RWPE2 (cell line): Measurements from ENCODE around the gene ACAN.

Experiments
- ATAC-seq: fragments of 200-7000 bp; cut with Tn5 transposase; 3 replicates; pipeline ENCODE4 v1.9.1; 2021; ENCODE audit warnings: low read depth
- DNase-seq: peaks from one replicate; pipeline ENCODE4 v3.0.0-alpha.2; 2020; ENCODE audit warnings: low spot score
- H3K27ac ChIP-seq: fragments of 450-650 bp; 2 replicates; pipeline ENCODE4 v1.5.1; 2017; ENCODE audit warnings: mild to moderate bottlenecking; ENCODE audit not compliant: poor library complexity, severe bottlenecking
- H3K27me3 ChIP-seq: fragments of 250-450 bp; sonication (Bioruptor Pico); 2 replicates; pipeline ENCODE4 v1.5.1; 2021; ENCODE audit warnings: mild to moderate bottlenecking, moderate library complexity; ENCODE audit not compliant: insufficient read depth, poor library complexity, severe bottlenecking
- H3K36me3 ChIP-seq: fragments of 250-450 bp; sonication (Bioruptor Pico); 2 replicates; pipeline ENCODE4 v1.5.1; 2020; ENCODE audit warnings: low read depth, mild to moderate bottlenecking, moderate library complexity
- H3K4me1 ChIP-seq: fragments of 250-450 bp; sonication (Bioruptor Pico); 2 replicates; pipeline ENCODE4 v1.5.1; 2021; ENCODE audit warnings: mild to moderate bottlenecking, moderate library complexity; ENCODE audit not compliant: insufficient read depth, poor library complexity, severe bottlenecking
- H3K4me3 ChIP-seq: fragments of 250-450 bp; sonication (Bioruptor Pico); 2 replicates; pipeline ENCODE4 v1.5.1; 2021; ENCODE audit warnings: mild to moderate bottlenecking, moderate library complexity; ENCODE audit not compliant: severe bottlenecking
- H3K9me3 ChIP-seq: fragments of 250-450 bp; sonication (Bioruptor Pico); 2 replicates; pipeline ENCODE4 v1.5.1; 2021; ENCODE audit warnings: mild to moderate bottlenecking, moderate library complexity; ENCODE audit not compliant: severe bottlenecking
- CTCF ChIP-seq: fragments of 450-650 bp; IDR thresholded peaks from one replicate; pipeline ENCODE4 v1.5.1; 2017; ENCODE audit warnings: mild to moderate bottlenecking, moderate library complexity; ENCODE audit not compliant: poor library complexity, severe bottlenecking

ACAN gene

GRCh38 chr15:88888719-88889118 lies 85.5 kb downstream of the ACAN start:
- no peaks in the 10 kb centered on the region for H3K36me3 ChIP-seq
- DNase-seq: peak; percentile 58

GRCh38 chr15:88890495-88890894 lies 87.3 kb downstream of the ACAN start:
- Histone ChIP-seq H3K9me3 (no peaks in the 10 kb centered on the region), H3K4me3 (no peak overlapping the region), H3K36me3 (no peaks in the 10 kb centered on the region), H3K27ac (no peak overlapping the region), H3K27me3 (no peaks in the 10 kb centered on the region), H3K4me1 (no peaks in the 10 kb centered on the region)
- no peak for DNase-seq
- no peak for ATAC-seq
- TF ChIP-seq CTCF: no peak

More at GRCh38 chr15:88888719-88889118, 85.5 kb downstream of the ACAN start:
- H3K27ac ChIP-seq: no peak overlapping the region
- no peaks in the 10 kb centered on the region for H3K4me1 ChIP-seq
- ATAC-seq: no peak
- H3K9me3 ChIP-seq: no peaks in the 10 kb centered on the region
- no peaks in the 10 kb centered on the region for H3K27me3 ChIP-seq
- no peak overlapping the region for H3K4me3 ChIP-seq
- TF ChIP-seq CTCF: no peak

- DNase-seq: peak; percentile 62
- Histone ChIP-seq H3K27me3 (no peaks in the 10 kb centered on the region), H3K36me3 (no peaks in the 10 kb centered on the region), H3K4me3 (no peak overlapping the region), H3K4me1 (no peaks in the 10 kb centered on the region), H3K9me3 (no peaks in the 10 kb centered on the region), H3K27ac (no peak overlapping the region)
- no peak for ATAC-seq
- TF ChIP-seq CTCF: no peak
Observed at GRCh38 chr15:88891540-88892254, 88.5 kb downstream of the ACAN start.

GRCh38 chr15:88894348-88894818 lies 91.1 kb downstream of the ACAN start:
- TF ChIP-seq CTCF: peak; percentile 95
- no peaks in the 10 kb centered on the region for H3K9me3 ChIP-seq
- no peaks in the 10 kb centered on the region for H3K27me3 ChIP-seq
- no peak overlapping the region for H3K27ac ChIP-seq
- H3K4me1 ChIP-seq: no peaks in the 10 kb centered on the region
- H3K4me3 ChIP-seq: peak overlapping the region; percentile 42
- DNase-seq: peak; percentile 83
- peak; percentile 34 for ATAC-seq
- no peaks in the 10 kb centered on the region for H3K36me3 ChIP-seq
